Measurements from ENCODE around the gene POLR1H. TPM values are rescaled to one million over a fixed set of nuclear protein-coding genes. Genes with fewer than 3 reads are reported as not detected.

POLR1H gene
- total RNA-seq, 3 donors from 2014 or later: 14.2 to 39.7 (median 24.1) TPM

- Histone ChIP-seq H3K27me3 (peaks cover 0 to 9% of the 10 kb centered on the region in 2 donors), H3K36me3 (no peaks in the 10 kb centered on the region), H3K4me3 (no peak overlapping the region), H3K4me1 (peaks cover 4 to 10% of the 10 kb centered on the region in 2 donors), H3K27ac (peak overlapping the region in 1 of 2 donors; percentile 43), H3K9me3 (no peaks in the 10 kb centered on the region)
- intact Hi-C loops (cut with DNase I; ENCODE audit: low total_unique reads): no loop called here
- DNase-seq (ENCODE audit: low spot score in 2 of 2): no peak
- TF ChIP-seq POLR2A (IDR thresholded peaks at IDR 0.05): no peak
- no peak for TF ChIP-seq POLR2AphosphoS5 (IDR thresholded peaks at IDR 0.05)
- TF ChIP-seq CTCF (IDR thresholded peaks at IDR 0.05): no peak
These were observed 35.8 kb downstream of the POLR1H start for GRCh38 chr6:30096829-30097228.

GRCh38 chr6:30097902-30098768 lies 37.1 kb downstream of the POLR1H start:
- no peak overlapping the region for H3K27ac ChIP-seq
- H3K4me1 ChIP-seq: peaks cover 4 to 19% of the 10 kb centered on the region in 2 donors
- TF ChIP-seq POLR2A (IDR thresholded peaks at IDR 0.05) (no peak), POLR2AphosphoS5 (IDR thresholded peaks at IDR 0.05) (no peak), CTCF (IDR thresholded peaks at IDR 0.05) (no peak)
- peaks cover 0 to 9% of the 10 kb centered on the region in 2 donors for H3K27me3 ChIP-seq
- no peak overlapping the region for H3K4me3 ChIP-seq
- H3K9me3 ChIP-seq: no peaks in the 10 kb centered on the region
- intact Hi-C loops (cut with DNase I; ENCODE audit: low total_unique reads): no loop called here
- DNase-seq (ENCODE audit: low spot score in 2 of 2): no peak
- H3K36me3 ChIP-seq: no peaks in the 10 kb centered on the region

- H3K27ac ChIP-seq: peak overlapping the region; percentile 88 to 93
- no peak for TF ChIP-seq POLR2AphosphoS5 (IDR thresholded peaks at IDR 0.05)
- TF ChIP-seq CTCF (IDR thresholded peaks at IDR 0.05): no peak
- TF ChIP-seq POLR2A (IDR thresholded peaks at IDR 0.05): no peak
- H3K36me3 ChIP-seq: no peaks in the 10 kb centered on the region
- no peaks in the 10 kb centered on the region for H3K9me3 ChIP-seq
- H3K27me3 ChIP-seq: peaks cover 0 to 9% of the 10 kb centered on the region in 2 donors
- H3K4me3 ChIP-seq: peak overlapping the region in 2 of 3 donors; percentile 51 to 68
- peaks cover 4 to 19% of the 10 kb centered on the region in 2 donors for H3K4me1 ChIP-seq
- no peak for DNase-seq (ENCODE audit: low spot score in 2 of 2)
- intact Hi-C loops (cut with DNase I; ENCODE audit: low total_unique reads): no loop called here
These were observed 39.1 kb downstream of the POLR1H start for GRCh38 chr6:30100154-30100553.

GRCh38 chr6:30100585-30101443 lies 39.7 kb downstream of the POLR1H start:
- peak; percentile 73 to 78 for DNase-seq (ENCODE audit: low spot score in 2 of 2)
- H3K27ac ChIP-seq: peak overlapping the region; percentile 88 to 93
- intact Hi-C loops (cut with DNase I; ENCODE audit: low total_unique reads): no loop called here
- no peaks in the 10 kb centered on the region for H3K9me3 ChIP-seq
- H3K36me3 ChIP-seq: no peaks in the 10 kb centered on the region
- H3K4me3 ChIP-seq: peak overlapping the region; percentile 18 to 68 (median 51)
- H3K27me3 ChIP-seq: peaks cover 0 to 9% of the 10 kb centered on the region in 2 donors
- H3K4me1 ChIP-seq: peaks cover 4 to 19% of the 10 kb centered on the region in 2 donors
- TF ChIP-seq POLR2A (IDR thresholded peaks at IDR 0.05) (no peak), POLR2AphosphoS5 (IDR thresholded peaks at IDR 0.05) (peak in 1 of 3 donors; percentile 54)
